H9 (cell line): ENCODE measurements around the gene GP1BA. TPM values are rescaled to one million over a fixed set of nuclear protein-coding genes. Genes with fewer than 3 reads are reported as not detected.
A peak's percentile ranks its signal among the peaks of the same experiment; 100 is the strongest.

Experiments used
- DNase-seq: peaks from one replicate; pipeline ENCODE4 v3.0.0-alpha.2; 2017
- H2AFZ ChIP-seq: one replicate; pipeline ENCODE4 v1.6.1; 2013; ENCODE audit warnings: mild to moderate bottlenecking, low read length, control low read depth, moderate library complexity
- H2AK5ac ChIP-seq: 2 replicates; pipeline ENCODE4 v1.6.1; 2013; ENCODE audit warnings: low read length, control low read depth, mixed read lengths; ENCODE audit not compliant: insufficient read length
- H2BK120ac ChIP-seq: one replicate; pipeline ENCODE4 v1.6.1; 2013; ENCODE audit warnings: low read depth, mild to moderate bottlenecking, low read length, control low read depth, inconsistent platforms; ENCODE audit not compliant: poor library complexity, severe bottlenecking
- H2BK12ac ChIP-seq: 2 replicates; pipeline ENCODE4 v1.6.1; 2013; ENCODE audit warnings: low read length, control low read depth, mixed read lengths, low read depth; ENCODE audit not compliant: insufficient read length
- H2BK15ac ChIP-seq: 2 replicates; pipeline ENCODE4 v1.6.1; 2013; ENCODE audit warnings: low read depth, low read length, control low read depth
- H2BK20ac ChIP-seq: one replicate; pipeline ENCODE4 v1.6.1; 2013; ENCODE audit warnings: low read depth, mild to moderate bottlenecking, low read length, control low read depth, inconsistent platforms; ENCODE audit not compliant: poor library complexity, severe bottlenecking
- H2BK5ac ChIP-seq: 2 replicates; pipeline ENCODE4 v1.6.1; 2013; ENCODE audit warnings: low read length, control low read depth, mixed read lengths; ENCODE audit not compliant: insufficient read length
- H3K14ac ChIP-seq: 2 replicates; pipeline ENCODE4 v1.6.1; 2013; ENCODE audit warnings: low read length, control low read depth; ENCODE audit not compliant: insufficient read depth
- H3K18ac ChIP-seq: 2 replicates; pipeline ENCODE4 v1.6.1; 2013; ENCODE audit warnings: low read depth, mild to moderate bottlenecking, mixed read lengths, low read length, control low read depth; ENCODE audit not compliant: insufficient read length
- H3K23ac ChIP-seq: 2 replicates; pipeline ENCODE4 v1.6.1; 2013; ENCODE audit warnings: low read length, control low read depth, mixed read lengths, low read depth; ENCODE audit not compliant: insufficient read length
- H3K23me2 ChIP-seq: 2 replicates; pipeline ENCODE4 v1.6.1; 2013; ENCODE audit warnings: low read depth, mild to moderate bottlenecking, mixed read lengths, low read length, control low read depth; ENCODE audit not compliant: insufficient read length, poor library complexity, severe bottlenecking
- H3K27ac ChIP-seq: 2 replicates; pipeline ENCODE4 v1.5.1; 2013; ENCODE audit warnings: low read length, control low read depth, mixed read lengths, low read depth; ENCODE audit not compliant: insufficient read length
- H3K27me3 ChIP-seq: 2 replicates; pipeline ENCODE4 v1.6.1; 2013; ENCODE audit warnings: low read length, control low read depth, inconsistent platforms; ENCODE audit not compliant: insufficient read depth
- H3K4ac ChIP-seq: 2 replicates; pipeline ENCODE4 v1.6.1; 2013; ENCODE audit warnings: low read depth, mild to moderate bottlenecking, control low read depth, inconsistent platforms, low read length, moderate library complexity
- H3K4me1 ChIP-seq: 2 replicates; pipeline ENCODE4 v1.6.1; 2013; ENCODE audit warnings: low read length, control low read depth, inconsistent platforms; ENCODE audit not compliant: insufficient read depth
- H3K4me2 ChIP-seq: 2 replicates; pipeline ENCODE4 v1.6.1; 2013; ENCODE audit warnings: low read length, control low read depth, mixed read lengths; ENCODE audit not compliant: insufficient read length, insufficient read depth
- H3K56ac ChIP-seq: 2 replicates; pipeline ENCODE4 v1.6.1; 2013; ENCODE audit warnings: low read depth, mild to moderate bottlenecking, mixed read lengths, low read length, control low read depth; ENCODE audit not compliant: insufficient read length
- H3K79me1 ChIP-seq: 2 replicates; pipeline ENCODE4 v1.6.1; 2013; ENCODE audit warnings: low read depth, mild to moderate bottlenecking, moderate library complexity, low read length, control low read depth, inconsistent platforms; ENCODE audit not compliant: insufficient read depth, poor library complexity, severe bottlenecking
- H3K79me2 ChIP-seq: 2 replicates; pipeline ENCODE4 v1.6.1; 2013; ENCODE audit warnings: low read length, control low read depth, inconsistent platforms; ENCODE audit not compliant: insufficient read depth
- H3K9ac ChIP-seq: 2 replicates; pipeline ENCODE4 v1.6.1; 2013; ENCODE audit warnings: low read length, control low read depth, mixed read lengths; ENCODE audit not compliant: insufficient read length; ENCODE audit errors: extremely low read depth
- H3K9me3 ChIP-seq: one replicate; pipeline ENCODE4 v1.6.1; 2013; ENCODE audit warnings: low read depth, low read length, inconsistent platforms; ENCODE audit not compliant: control insufficient read depth
- H3T11ph ChIP-seq: one replicate; pipeline ENCODE4 v1.6.1; 2013; ENCODE audit warnings: mild to moderate bottlenecking, low read length, control low read depth, inconsistent platforms
- H4K20me1 ChIP-seq: one replicate; pipeline ENCODE4 v1.6.1; 2013; ENCODE audit not compliant: control insufficient read depth, insufficient read length, insufficient read depth
- H4K5ac ChIP-seq: 2 replicates; pipeline ENCODE4 v1.6.1; 2013; ENCODE audit warnings: low read depth, mild to moderate bottlenecking, mixed read lengths, low read length, control low read depth; ENCODE audit not compliant: insufficient read length
- H4K8ac ChIP-seq: replicated peaks from 2 replicates; pipeline ENCODE4 v1.6.1; 2013; ENCODE audit warnings: low read length, control low read depth, mixed read lengths, low read depth; ENCODE audit not compliant: insufficient read length
- H4K91ac ChIP-seq: 2 replicates; pipeline ENCODE4 v1.6.1; 2013; ENCODE audit warnings: low read depth, mild to moderate bottlenecking, moderate library complexity, mixed read lengths, low read length, control low read depth; ENCODE audit not compliant: insufficient read length
- H3K27ac Mint-ChIP-seq, 3 experiments: 2 replicates in 2 of 3; 3 replicates in 1 of 3; pipeline ENCODE4 v1.8.0; 2020 to 2021; ENCODE audit warnings: mixed read lengths in 3 of 3, mild to moderate bottlenecking in 1 of 3, moderate library complexity in 1 of 3
- H3K27me3 Mint-ChIP-seq: 2 replicates; pipeline ENCODE4 v1.8.0; 2021; ENCODE audit warnings: low read depth, mild to moderate bottlenecking, moderate library complexity, mixed read lengths
- H3K36me3 Mint-ChIP-seq, 3 experiments: 2 replicates in 2 of 3; 3 replicates in 1 of 3; pipeline ENCODE4 v1.8.0; 2020 to 2021; ENCODE audit warnings: low read depth in 3 of 3, mixed read lengths in 3 of 3; ENCODE audit not compliant: insufficient read depth in 1 of 3
- H3K4me1 Mint-ChIP-seq, 2 experiments: 2 replicates each; pipeline ENCODE4 v1.8.0; 2020; ENCODE audit warnings: mixed read lengths in 2 of 2
- H3K4me3 Mint-ChIP-seq, 2 experiments: 2 replicates in 1 of 2; 3 replicates in 1 of 2; pipeline ENCODE4 v1.8.0; 2020 to 2021; ENCODE audit warnings: mild to moderate bottlenecking in 2 of 2, mixed read lengths in 2 of 2, moderate library complexity in 1 of 2
- H3K9me3 Mint-ChIP-seq, 2 experiments: 2 replicates in 1 of 2; 3 replicates in 1 of 2; pipeline ENCODE4 v1.8.0; 2020; ENCODE audit warnings: mild to moderate bottlenecking in 2 of 2, mixed read lengths in 2 of 2, moderate library complexity in 1 of 2
- CTCF ChIP-seq: fragments of 200-600 bp; sonication (generic); conservative IDR thresholded peaks from 3 replicates; pipeline ENCODE4 v1.8.0; 2021; ENCODE audit warnings: antibody characterized with exemption, mild to moderate bottlenecking
- total RNA-seq: library from RNA; stranded (reverse); gene quantifications from 2 replicates; pipeline ENCODE4 v1.2.1, GENCODE V29; 2021

Gene GP1BA
- total RNA-seq, 1 experiment from 2014 or later = not detected

GRCh38 chr17:4935650-4936049 is 3.6 kb downstream of the GP1BA start:
- no peak overlapping the region for H4K8ac ChIP-seq
- Mint-ChIP-seq H3K27me3 (no peaks in the 10 kb centered on the region; the same call in 1 of the 2 replicates), H3K36me3 (peaks cover 19 to 51% (median 25%) of the 10 kb centered on the region in 3 experiments), H3K27ac (peak overlapping the region in 1 of 3 experiments; percentile 79; a peak in 2 of 7 replicates), H3K4me1 (peaks cover 28 to 29% of the 10 kb centered on the region in 2 experiments), H3K4me3 (no peak overlapping the region), H3K9me3 (no peaks in the 10 kb centered on the region; a peak in 1 of 5 replicates)
- no peak overlapping the region for H3K14ac ChIP-seq
- no peak overlapping the region for H2AFZ ChIP-seq
- H4K20me1 ChIP-seq = peaks cover 7% of the 10 kb centered on the region
- no peak overlapping the region for H3T11ph ChIP-seq
- no peak overlapping the region for H3K9ac ChIP-seq
- H3K56ac ChIP-seq = no peak overlapping the region
- H2BK5ac ChIP-seq = no peak overlapping the region
- H3K23me2 ChIP-seq = peaks cover 11% of the 10 kb centered on the region
- no peak overlapping the region for H2BK120ac ChIP-seq
- H3K79me1 ChIP-seq = peaks cover 5% of the 10 kb centered on the region
- no peak overlapping the region for H3K4me2 ChIP-seq
- no peak overlapping the region for H2BK12ac ChIP-seq
- H3K9me3 ChIP-seq = no peaks in the 10 kb centered on the region
- no peak overlapping the region for H3K23ac ChIP-seq
- H3K27me3 ChIP-seq = no peaks in the 10 kb centered on the region
- TF ChIP-seq CTCF = no peak
- no peak overlapping the region for H2AK5ac ChIP-seq
- H3K4me1 ChIP-seq = no peaks in the 10 kb centered on the region
- H4K5ac ChIP-seq = no peak overlapping the region
- H4K91ac ChIP-seq = no peak overlapping the region
- no peak for DNase-seq
- H3K4ac ChIP-seq = no peak overlapping the region
- no peak overlapping the region for H3K18ac ChIP-seq
- no peak overlapping the region for H3K27ac ChIP-seq
- peaks cover 4% of the 10 kb centered on the region; the same call in 1 of the 2 replicates for H3K79me2 ChIP-seq
- no peak overlapping the region for H2BK20ac ChIP-seq
- H2BK15ac ChIP-seq = no peak overlapping the region
